ENCODE measurements around the gene CYP1A1. TPM values are rescaled to one million over a fixed set of nuclear protein-coding genes. Genes with fewer than 3 reads are reported as not detected.

CYP1A1 gene
- total RNA-seq, 1 donor from 2014 or later, result 0.91 TPM

GRCh38 chr15:74768771-74769342, 43.5 kb upstream of the CYP1A1 start:
- H3K9me3 Mint-ChIP-seq (ENCODE audit: unreplicated experiment), result no peaks in the 10 kb centered on the region
- H3K9me3 ChIP-seq (ENCODE audit: insufficient read depth, low read depth, low read length), result no peaks in the 10 kb centered on the region
- peak; percentile 76 for TF ChIP-seq CTCF (IDR thresholded peaks at IDR 0.05; ENCODE audit: insufficient read depth, low read depth, low read length)
- TF ChIP-seq EZH2 (IDR thresholded peaks at IDR 0.05; ENCODE audit: insufficient read depth, low read length), result no peak
- no peaks in the 10 kb centered on the region for H3K36me3 Mint-ChIP-seq (ENCODE audit: low read depth, unreplicated experiment)
- H2AFZ ChIP-seq (ENCODE audit: low read depth, low read length), result peak overlapping the region; percentile 38
- no peak overlapping the region for H3K4me3 ChIP-seq (ENCODE audit: insufficient read depth, low read depth, low read length)
- H3K27me3 ChIP-seq (ENCODE audit: insufficient read depth, low read length), result peaks cover 13% of the 10 kb centered on the region
- H3K79me2 ChIP-seq (ENCODE audit: insufficient read depth, low read length), result no peaks in the 10 kb centered on the region
- peaks cover 2% of the 10 kb centered on the region for H3K4me1 Mint-ChIP-seq (ENCODE audit: low read depth, unreplicated experiment)
- H3K4me1 ChIP-seq (ENCODE audit: insufficient read depth, low read length), result no peaks in the 10 kb centered on the region
- no peak overlapping the region for H3K9ac ChIP-seq (ENCODE audit: low read length)
- FAIRE-seq (no peak), DNase-seq (ENCODE audit: low read depth) (no peak)
- H3K4me3 Mint-ChIP-seq (ENCODE audit: unreplicated experiment), result peak overlapping the region; percentile 12
- H3K36me3 ChIP-seq (ENCODE audit: insufficient read depth, low read length), result no peaks in the 10 kb centered on the region
- H3K4me2 ChIP-seq (ENCODE audit: low read length), result peak overlapping the region; percentile 75
- no peaks in the 10 kb centered on the region for H4K20me1 ChIP-seq (ENCODE audit: insufficient read depth, low read length)
- H3K27me3 Mint-ChIP-seq (ENCODE audit: low read depth, unreplicated experiment), result peaks cover 21% of the 10 kb centered on the region
- H3K27ac ChIP-seq (ENCODE audit: low read depth, low read length), result no peak overlapping the region
- peak overlapping the region; percentile 36 for H3K27ac Mint-ChIP-seq (ENCODE audit: unreplicated experiment)

GRCh38 chr15:74768099-74768770, 42.9 kb upstream of the CYP1A1 start:
- Histone ChIP-seq H3K36me3 (ENCODE audit: insufficient read depth, low read length) (no peaks in the 10 kb centered on the region), H3K4me1 (ENCODE audit: insufficient read depth, low read length) (no peaks in the 10 kb centered on the region), H3K27ac (ENCODE audit: low read depth, low read length) (no peak overlapping the region), H3K27me3 (ENCODE audit: insufficient read depth, low read length) (peaks cover 13% of the 10 kb centered on the region), H2AFZ (ENCODE audit: low read depth, low read length) (peak overlapping the region; percentile 38), H3K4me2 (ENCODE audit: low read length) (peak overlapping the region; percentile 75), H3K4me3 (ENCODE audit: insufficient read depth, low read depth, low read length) (no peak overlapping the region), H3K9ac (ENCODE audit: low read length) (no peak overlapping the region), H4K20me1 (ENCODE audit: insufficient read depth, low read length) (no peaks in the 10 kb centered on the region), H3K79me2 (ENCODE audit: insufficient read depth, low read length) (no peaks in the 10 kb centered on the region), H3K9me3 (ENCODE audit: insufficient read depth, low read depth, low read length) (no peaks in the 10 kb centered on the region)
- TF ChIP-seq EZH2 (IDR thresholded peaks at IDR 0.05; ENCODE audit: insufficient read depth, low read length) (no peak), CTCF (IDR thresholded peaks at IDR 0.05; ENCODE audit: insufficient read depth, low read depth, low read length) (no peak)
- Mint-ChIP-seq H3K27me3 (ENCODE audit: low read depth, unreplicated experiment) (peaks cover 18% of the 10 kb centered on the region), H3K4me1 (ENCODE audit: low read depth, unreplicated experiment) (peaks cover 2% of the 10 kb centered on the region), H3K4me3 (ENCODE audit: unreplicated experiment) (peak overlapping the region; percentile 12), H3K9me3 (ENCODE audit: unreplicated experiment) (no peaks in the 10 kb centered on the region), H3K27ac (ENCODE audit: unreplicated experiment) (no peak overlapping the region), H3K36me3 (ENCODE audit: low read depth, unreplicated experiment) (no peaks in the 10 kb centered on the region)
- DNase-seq (ENCODE audit: low read depth) (no peak), FAIRE-seq (no peak)
